SKM-1 treated with dmso at 0.1 percent for 144 hours (cell line): ENCODE data around the gene DUS2.

Experiments used
- DNase-seq: peaks from one replicate; lab custom pipeline; 2025; ENCODE audit not compliant: unreplicated experiment; lab: John Stamatoyannopoulos, UW

DUS2 gene

DNA sequence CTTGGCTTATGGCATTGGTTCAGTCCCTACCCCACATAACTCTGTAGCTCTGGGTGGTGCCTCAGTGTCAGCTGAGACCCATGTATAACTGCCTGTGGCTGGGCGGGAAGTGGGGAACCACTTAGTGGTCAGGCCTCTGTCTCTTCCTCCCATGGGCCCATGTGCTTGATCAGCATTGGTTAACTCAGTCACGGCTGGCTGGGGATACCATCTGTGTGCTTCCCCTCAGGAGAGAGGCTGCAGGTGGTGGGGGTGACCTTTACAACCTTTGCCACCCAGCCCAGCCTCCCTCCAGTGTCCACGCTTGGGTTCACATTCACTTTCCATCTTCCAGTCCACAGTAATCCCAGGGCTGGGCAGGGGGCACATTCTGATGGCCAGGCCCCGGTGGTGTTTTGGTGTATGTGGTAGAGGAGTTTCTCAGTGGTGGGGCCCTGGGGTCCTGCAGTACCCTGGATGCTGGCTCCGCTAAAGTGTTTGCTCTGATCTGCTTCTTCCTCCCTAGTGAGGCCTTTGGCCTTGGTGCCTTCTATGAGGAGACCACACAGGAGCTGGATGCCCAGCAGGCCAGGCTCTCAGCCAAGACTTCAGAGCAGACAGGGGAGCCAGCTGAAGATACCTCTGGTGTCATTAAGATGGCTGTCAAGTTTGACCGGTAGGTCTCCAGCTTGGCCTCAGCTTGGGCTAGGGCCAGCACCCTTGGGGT, 51.9 kb downstream of the DUS2 start:
- DNase-seq = peak; percentile 53

DNA sequence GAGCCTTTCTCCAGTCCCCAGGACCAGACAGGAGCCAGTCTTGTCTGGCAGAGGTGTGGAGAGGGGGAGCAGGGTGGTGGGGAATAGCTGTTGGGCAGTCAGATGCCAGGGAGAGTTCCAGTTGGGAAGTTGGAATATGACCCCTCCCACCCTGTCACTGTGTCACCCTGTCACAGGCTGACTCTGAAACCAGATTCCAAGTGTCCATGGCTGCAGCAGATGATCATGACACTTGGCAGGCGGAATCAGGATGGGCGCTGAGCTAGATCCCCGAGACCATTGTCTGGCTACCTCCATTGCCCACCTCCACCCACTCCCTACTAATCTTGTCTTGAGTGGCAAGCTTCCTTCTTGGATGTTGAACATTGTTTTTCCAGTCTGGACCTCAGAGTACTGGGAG, 52.9 kb downstream of the DUS2 start:
- no peak for DNase-seq

DNA sequence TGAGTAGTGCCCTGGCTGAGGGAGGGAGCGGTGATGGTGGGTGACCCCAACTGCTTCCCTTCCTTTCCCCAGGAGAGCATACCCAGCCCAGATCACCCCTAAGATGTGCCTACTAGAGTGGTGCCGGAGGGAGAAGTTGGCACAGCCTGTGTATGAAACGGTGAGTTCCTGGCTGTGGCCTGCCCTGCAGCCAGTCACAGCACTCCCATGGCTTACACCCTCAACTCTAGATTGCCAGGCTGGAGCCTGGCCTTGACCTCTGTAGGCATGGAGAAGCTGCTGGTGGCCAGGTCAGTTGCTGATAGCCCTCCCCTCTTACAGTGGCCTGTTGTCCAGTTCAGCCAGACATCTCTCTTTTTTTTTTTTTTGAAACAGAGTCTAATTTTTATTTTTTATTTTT, 53.5 kb downstream of the DUS2 start:
- no peak for DNase-seq

- DNase-seq = no peak
These were observed 55.0 kb downstream of the DUS2 start for GRCh38 chr16:68077866-68078700.

- no peak for DNase-seq
These were observed 55.8 kb downstream of the DUS2 start for GRCh38 chr16:68078701-68079375.

DNA sequence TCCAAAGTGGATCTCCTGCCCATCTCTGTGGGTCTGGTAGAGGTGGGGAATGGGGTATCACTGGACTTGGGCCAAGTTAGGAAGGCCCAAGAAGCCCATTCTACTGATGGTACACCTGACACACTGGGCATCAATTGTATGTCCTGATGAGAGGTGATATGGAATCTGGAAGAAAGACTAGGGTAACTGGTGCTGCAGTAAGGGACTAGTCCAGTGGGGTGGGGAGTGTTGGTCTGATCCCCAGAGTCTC, 56.2 kb downstream of the DUS2 start:
- no peak for DNase-seq

- peak; percentile 83 for DNase-seq
These were observed 56.7 kb downstream of the DUS2 start for GRCh38 chr16:68079626-68080344.

- DNase-seq = no peak
These were observed 59.0 kb downstream of the DUS2 start for GRCh38 chr16:68081861-68082628.

GRCh38 chr16:68082629-68083238, 59.6 kb downstream of the DUS2 start:
- DNase-seq = no peak

- DNase-seq = no peak
These were observed 60.2 kb downstream of the DUS2 start for GRCh38 chr16:68083239-68083781.

GRCh38 chr16:68083861-68084503, 60.9 kb downstream of the DUS2 start:
- no peak for DNase-seq

GRCh38 chr16:68084504-68085258, 61.6 kb downstream of the DUS2 start:
- peak; percentile 41 for DNase-seq

DNA sequence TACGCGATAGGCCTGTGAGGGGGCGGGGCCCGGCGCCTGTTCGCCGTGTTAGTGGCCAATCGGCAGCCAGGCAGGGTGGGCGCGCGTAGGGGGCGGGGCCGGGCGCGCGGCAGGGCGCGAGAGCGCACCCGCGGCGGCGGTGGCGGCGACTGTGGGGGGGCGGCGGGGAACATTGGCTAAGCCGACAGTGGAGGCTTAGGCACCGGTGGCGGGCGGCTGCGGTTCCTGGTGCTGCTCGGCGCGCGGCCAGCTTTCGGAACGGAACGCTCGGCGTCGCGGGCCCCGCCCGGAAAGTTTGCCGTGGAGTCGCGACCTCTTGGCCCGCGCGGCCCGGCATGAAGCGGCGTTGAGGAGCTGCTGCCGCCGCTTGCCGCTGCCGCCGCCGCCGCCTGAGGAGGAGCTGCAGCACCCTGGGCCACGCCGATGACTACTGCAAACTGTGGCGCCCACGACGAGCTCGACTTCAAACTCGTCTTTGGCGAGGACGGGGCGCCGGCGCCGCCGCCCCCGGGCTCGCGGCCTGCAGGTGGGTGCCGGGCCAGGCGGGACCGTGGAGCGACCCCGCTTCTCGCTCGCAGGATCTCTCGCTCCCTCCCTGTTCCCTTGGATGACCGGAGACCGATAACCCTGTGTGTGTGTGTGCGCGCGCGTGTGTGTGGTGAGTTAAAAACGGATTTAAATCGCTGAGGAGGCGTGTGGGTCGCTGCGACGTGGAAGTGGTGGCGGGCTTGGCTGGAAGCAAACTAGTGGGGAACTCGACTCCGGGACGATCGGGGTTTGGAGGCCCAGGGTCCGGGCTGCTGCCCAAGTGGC, 62.4 kb downstream of the DUS2 start, which contains the start of gene NFATC3:
NFATC3 (plus strand) TSS at position 112 of the 813 bp plus-strand sequence; CDS start at position 424, 312 bp downstream.
- peak; percentile 91 for DNase-seq

DNA sequence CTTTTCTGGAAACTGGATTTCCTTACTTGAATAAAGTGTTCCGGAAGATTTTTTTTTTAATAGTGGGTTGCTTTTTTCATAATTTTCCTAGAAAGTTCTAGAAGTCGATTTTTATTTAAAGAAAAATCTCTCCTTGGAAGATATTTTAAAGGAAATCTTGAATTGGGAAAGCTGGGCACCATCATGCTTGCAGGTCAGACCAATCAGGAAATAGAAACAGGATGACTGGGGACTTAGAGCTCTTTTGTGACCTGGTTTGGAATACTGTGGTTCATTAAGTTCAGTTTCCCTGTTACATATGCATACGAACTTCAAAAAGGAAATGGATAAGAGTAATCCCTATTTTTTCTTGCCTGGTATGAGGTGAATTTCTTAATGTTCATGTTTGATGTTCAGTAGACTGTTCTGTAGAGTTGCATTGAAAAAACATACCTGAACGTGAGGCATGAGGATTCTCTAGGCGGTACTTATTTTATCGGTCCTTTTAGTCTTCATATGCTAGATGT, 63.3 kb downstream of the DUS2 start:
- DNase-seq = no peak

- no peak for DNase-seq
These were observed 63.8 kb downstream of the DUS2 start for GRCh38 chr16:68086860-68087268.

DNA sequence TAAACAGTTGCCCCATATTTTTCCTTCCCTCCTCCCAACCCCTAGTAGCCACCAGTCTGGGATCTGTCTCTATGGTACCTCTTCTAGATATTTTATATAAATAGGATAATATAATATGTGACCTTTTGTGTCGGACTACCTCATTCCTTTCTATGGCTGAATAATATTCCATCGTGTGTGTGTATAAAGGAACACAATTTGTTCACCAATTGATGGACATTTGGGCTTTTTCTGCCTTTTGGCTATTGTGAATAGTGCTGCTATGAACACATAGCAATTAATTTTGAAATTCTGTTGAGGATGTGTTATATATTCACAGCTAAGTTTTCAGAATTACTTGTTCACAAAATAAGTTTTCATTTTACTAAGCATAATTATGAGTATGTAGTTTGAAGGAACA, 64.6 kb downstream of the DUS2 start:
- DNase-seq = no peak

GRCh38 chr16:68088130-68088972, 65.3 kb downstream of the DUS2 start:
- no peak for DNase-seq
